ENCODE data around the gene ITIH3. TPM values are rescaled to one million over a fixed set of nuclear protein-coding genes. Genes with fewer than 3 reads are reported as not detected.

The ITIH3 gene
- polyA plus RNA-seq, 1 of the 3 experiments (the other 2 are of a cell fraction): 4.3 TPM

GRCh38 chr3:52771334-52771681 is 23.3 kb upstream of the ITIH3 start:
- peaks cover 5 to 7% of the 10 kb centered on the region in 2 experiments for H3K36me3 ChIP-seq (replicated peaks in 1 of 2; ENCODE audit: control insufficient read depth in 1 of 2, insufficient read depth in 2 of 2, low read length in 1 of 2)

GRCh38 chr3:52771702-52772101 is 22.9 kb upstream of the ITIH3 start:
- H3K4me3 ChIP-seq (ENCODE audit: low read depth in 2 of 2, low read length in 1 of 2): no peak overlapping the region
- H3K27ac ChIP-seq (ENCODE audit: low read depth in 2 of 2, low read length in 1 of 2): no peak overlapping the region
- no peaks in the 10 kb centered on the region for H4K20me1 ChIP-seq (ENCODE audit: insufficient read depth)
- H3K4me2 ChIP-seq: 0 out of 2 replicates have a peak overlapping the region, but pooled peaks have one; percentile 87
- 96% methylated on average over 10 of the region's 10 CpGs for WGBS (ENCODE audit: low lambda C conversion rate)
- no peak for TF ChIP-seq RXRA (IDR thresholded peaks at IDR 0.05; ENCODE audit: borderline replicate concordance, low read depth)
- no peak for TF ChIP-seq MEF2A (IDR thresholded peaks at IDR 0.05; ENCODE audit: borderline replicate concordance, low read depth)
- TF ChIP-seq EP300 (IDR thresholded peaks at IDR 0.05; ENCODE audit: borderline replicate concordance in 1 of 2, low read depth in 1 of 2, low read length in 1 of 2): no peak
- no peak for TF ChIP-seq RFX5 (IDR thresholded peaks at IDR 0.05; ENCODE audit: low read length)
- no peak for TF ChIP-seq RCOR1 (IDR thresholded peaks at IDR 0.05; ENCODE audit: low read length)
- peaks cover 4 to 7% of the 10 kb centered on the region in 2 experiments for H3K36me3 ChIP-seq (replicated peaks in 1 of 2; ENCODE audit: control insufficient read depth in 1 of 2, insufficient read depth in 2 of 2, low read length in 1 of 2)
- H3K4me1 ChIP-seq (ENCODE audit: control insufficient read depth in 1 of 2, insufficient read depth in 2 of 2, low read depth in 1 of 2, low read length in 1 of 2): peaks cover 0 to 17% of the 10 kb centered on the region in 2 experiments; a peak in 2 of 4 replicates
- no peaks in the 10 kb centered on the region for H3K27me3 ChIP-seq (ENCODE audit: insufficient read depth)
- ChIA-PET CTCF (no interaction called here), POLR2A (interaction anchor here (0.6 to 0.7 kb wide), 2 partner anchors 24 to 34 kb away, joined by 3 to 4 read pairs; no protein-coding TSS in a partner anchor)
- peak overlapping the region; percentile 95; the same call in 1 of the 2 replicates for H2AFZ ChIP-seq (ENCODE audit: low read depth)
- H3K9me3 ChIP-seq: no peaks in the 10 kb centered on the region
- no peak overlapping the region for H3K9ac ChIP-seq
- H3K9me2 ChIP-seq: no peaks in the 10 kb centered on the region
- no peak for DNase-seq
- H3F3A ChIP-seq (replicated peaks; ENCODE audit: insufficient read depth): no peaks in the 10 kb centered on the region
- H3K79me2 ChIP-seq (ENCODE audit: insufficient read depth): peaks cover 29% of the 10 kb centered on the region

More at GRCh38 chr3:52771334-52771681, 23.3 kb upstream of the ITIH3 start:
- ChIA-PET POLR2A (interaction anchor here (0.6 to 0.7 kb wide), 2 partner anchors 24 to 35 kb away, joined by 3 to 4 read pairs; no protein-coding TSS in a partner anchor), CTCF (no interaction called here)
- H3K4me2 ChIP-seq: peak overlapping the region; percentile 87
- no peak for DNase-seq
- H3F3A ChIP-seq (replicated peaks; ENCODE audit: insufficient read depth): no peaks in the 10 kb centered on the region
- peak overlapping the region; percentile 95 for H2AFZ ChIP-seq (ENCODE audit: low read depth)
- H3K9me3 ChIP-seq: no peaks in the 10 kb centered on the region
- H3K9me2 ChIP-seq: no peaks in the 10 kb centered on the region
- H3K27ac ChIP-seq (ENCODE audit: low read depth in 2 of 2, low read length in 1 of 2): peak overlapping the region; percentile 31 to 87; a peak in 3 of 4 replicates
- 75% methylated on average over 5 of the region's 5 CpGs for WGBS (ENCODE audit: low lambda C conversion rate)
- H3K27me3 ChIP-seq (ENCODE audit: insufficient read depth): no peaks in the 10 kb centered on the region
- no peak for TF ChIP-seq FOXM1 (IDR thresholded peaks at IDR 0.05; ENCODE audit: low read depth)
- no peak for TF ChIP-seq GATA2 (CRISPR knock-in tag; IDR thresholded peaks at IDR 0.05)
- no peak for TF ChIP-seq REST (IDR thresholded peaks at IDR 0.05; ENCODE audit: low read depth, low read length)
- no peak for TF ChIP-seq SIN3A (IDR thresholded peaks at IDR 0.05; ENCODE audit: borderline replicate concordance, low read depth, low read length)
- TF ChIP-seq MEF2A (IDR thresholded peaks at IDR 0.05; ENCODE audit: borderline replicate concordance, low read depth): no peak
- no peak for TF ChIP-seq TCF12 (IDR thresholded peaks at IDR 0.05)
- TF ChIP-seq NRF1 (IDR thresholded peaks at IDR 0.05; ENCODE audit: low read depth, low read length): no peak
- no peak for TF ChIP-seq TEAD4 (IDR thresholded peaks at IDR 0.05; ENCODE audit: borderline replicate concordance, insufficient read depth)
- TF ChIP-seq EP300 (IDR thresholded peaks at IDR 0.05; ENCODE audit: borderline replicate concordance in 1 of 2, low read depth in 1 of 2, low read length in 1 of 2): no peak
- TF ChIP-seq, protein P1, sequence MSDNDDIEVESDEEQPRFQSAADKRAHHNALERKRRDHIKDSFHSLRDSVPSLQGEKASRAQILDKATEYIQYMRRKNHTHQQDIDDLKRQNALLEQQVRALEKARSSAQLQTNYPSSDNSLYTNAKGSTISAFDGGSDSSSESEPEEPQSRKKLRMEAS (IDR thresholded peaks at IDR 0.05; ENCODE audit: low read depth): no peak
- H3K79me2 ChIP-seq (ENCODE audit: insufficient read depth): peaks cover 29% of the 10 kb centered on the region
- H4K20me1 ChIP-seq (ENCODE audit: insufficient read depth): no peaks in the 10 kb centered on the region
- H3K4me1 ChIP-seq (ENCODE audit: control insufficient read depth in 1 of 2, insufficient read depth in 2 of 2, low read depth in 1 of 2, low read length in 1 of 2): peaks cover 0 to 17% of the 10 kb centered on the region in 2 experiments; a peak in 2 of 4 replicates
- peak overlapping the region; percentile 66 for H3K9ac ChIP-seq
- peak overlapping the region; percentile 70 to 77 for H3K4me3 ChIP-seq (ENCODE audit: low read depth in 2 of 2, low read length in 1 of 2)
